Measurements from ENCODE around the gene APBB2. TPM values are rescaled to one million over a fixed set of nuclear protein-coding genes. Genes with fewer than 3 reads are reported as not detected.

APBB2 gene
- total and polyA plus RNA-seq, 4 donors, result 22.7 to 101 (median 64.4) TPM

GRCh38 chr4:41212616-41213203 is 1.6 kb downstream of the APBB2 start:
- intact Hi-C loops (cut with DNase I), result loop anchor here in 1 of 2 donors (5.0 to 10.0 kb wide), 3 partner anchors 35 to 458 kb away; no protein-coding TSS in a partner anchor
- 1 to 4% methylated on average over 12 of the region's 12 CpGs for WGBS, 2 donors
- Histone ChIP-seq H3K4me3 (ENCODE audit: low read length in 2 of 2) (peak overlapping the region; percentile 71 to 92), H3K9me3 (ENCODE audit: control insufficient read depth, low read length) (no peaks in the 10 kb centered on the region), H3K27me3 (ENCODE audit: control insufficient read depth in 1 of 2, insufficient read depth in 2 of 2, low read length in 1 of 2) (no peaks in the 10 kb centered on the region), H3K36me3 (ENCODE audit: control insufficient read depth in 1 of 2, insufficient read depth in 2 of 2, low read length in 1 of 2) (no peaks in the 10 kb centered on the region), H3K4me1 (ENCODE audit: control insufficient read depth in 1 of 2, insufficient read depth in 2 of 2, low read length in 2 of 2) (peaks cover 0 to 3% of the 10 kb centered on the region in 2 donors), H3K27ac (ENCODE audit: low read depth in 1 of 2, low read length in 2 of 2) (no peak overlapping the region)
- no peak for DNase-seq
- no peak for ATAC-seq (ENCODE audit: low FRiP score)

- DNase-seq (no peak), ATAC-seq (ENCODE audit: low FRiP score) (no peak)
- Histone ChIP-seq H3K4me1 (ENCODE audit: control insufficient read depth in 1 of 2, insufficient read depth in 2 of 2, low read length in 2 of 2) (peaks cover 0 to 8% of the 10 kb centered on the region in 2 donors), H3K4me3 (ENCODE audit: low read length in 2 of 2) (peak overlapping the region; percentile 21 to 71), H3K36me3 (ENCODE audit: control insufficient read depth in 1 of 2, insufficient read depth in 2 of 2, low read length in 1 of 2) (no peaks in the 10 kb centered on the region), H3K27me3 (ENCODE audit: control insufficient read depth in 1 of 2, insufficient read depth in 2 of 2, low read length in 1 of 2) (no peaks in the 10 kb centered on the region), H3K9me3 (ENCODE audit: control insufficient read depth, low read length) (no peaks in the 10 kb centered on the region), H3K27ac (ENCODE audit: low read depth in 1 of 2, low read length in 2 of 2) (no peak overlapping the region)
- 34 to 48% methylated on average over 1 of the region's 1 CpG for WGBS, 2 donors
- intact Hi-C loops (cut with DNase I), result loop anchor here in 1 of 2 donors (5.0 to 10.0 kb wide), 3 partner anchors 35 to 457 kb away; no protein-coding TSS in a partner anchor
Observed at GRCh38 chr4:41211951-41212615, 2.3 kb downstream of the APBB2 start.

GRCh38 chr4:41209901-41210300 is 4.4 kb downstream of the APBB2 start:
- no peak overlapping the region for H3K27ac ChIP-seq (ENCODE audit: low read depth in 1 of 2, low read length in 2 of 2)
- no peaks in the 10 kb centered on the region for H3K27me3 ChIP-seq (ENCODE audit: control insufficient read depth in 1 of 2, insufficient read depth in 2 of 2, low read length in 1 of 2)
- no peaks in the 10 kb centered on the region for H3K9me3 ChIP-seq (ENCODE audit: control insufficient read depth, low read length)
- 87 to 90% methylated on average over 9 of the region's 9 CpGs for WGBS, 2 donors
- DNase-seq (no peak), ATAC-seq (ENCODE audit: low FRiP score) (no peak)
- H3K36me3 ChIP-seq (ENCODE audit: control insufficient read depth in 1 of 2, insufficient read depth in 2 of 2, low read length in 1 of 2), result no peaks in the 10 kb centered on the region
- peaks cover 2 to 8% of the 10 kb centered on the region in 2 donors for H3K4me1 ChIP-seq (ENCODE audit: control insufficient read depth in 1 of 2, insufficient read depth in 2 of 2, low read length in 2 of 2)
- intact Hi-C loops (cut with DNase I), result loop anchor here (5.0 to 10.0 kb wide), 4 partner anchors 33 to 455 kb away; no protein-coding TSS in a partner anchor
- no peak overlapping the region for H3K4me3 ChIP-seq (ENCODE audit: low read length in 2 of 2)

- H3K27ac ChIP-seq (ENCODE audit: low read depth in 1 of 2, low read length in 2 of 2), result no peak overlapping the region
- intact Hi-C loops (cut with DNase I), result loop anchor here in 1 of 2 donors (5.0 kb wide), 1 partner anchor 67 kb away; no protein-coding TSS in a partner anchor
- 34 to 37% methylated on average over 5 of the region's 5 CpGs for whole genome bisulfite sequencing, 2 donors
Observed at GRCh38 chr4:41209187-41209586, 5.2 kb downstream of the APBB2 start.

GRCh38 chr4:41207291-41207831 is 7.0 kb downstream of the APBB2 start:
- DNase-seq (no peak), ATAC-seq (ENCODE audit: low FRiP score) (peak; percentile 61)
- no peaks in the 10 kb centered on the region for H3K36me3 ChIP-seq (ENCODE audit: control insufficient read depth in 1 of 2, insufficient read depth in 2 of 2, low read length in 1 of 2)
- H3K27me3 ChIP-seq (ENCODE audit: control insufficient read depth in 1 of 2, insufficient read depth in 2 of 2, low read length in 1 of 2), result no peaks in the 10 kb centered on the region
- H3K27ac ChIP-seq (ENCODE audit: low read depth in 1 of 2, low read length in 2 of 2), result no peak overlapping the region
- intact Hi-C loops (cut with DNase I), result loop anchor here in 1 of 2 donors (5.0 kb wide), 1 partner anchor 65 kb away; no protein-coding TSS in a partner anchor
- peaks cover 2 to 13% of the 10 kb centered on the region in 2 donors for H3K4me1 ChIP-seq (ENCODE audit: control insufficient read depth in 1 of 2, insufficient read depth in 2 of 2, low read length in 2 of 2)
- no peaks in the 10 kb centered on the region for H3K9me3 ChIP-seq (ENCODE audit: control insufficient read depth, low read length)
- H3K4me3 ChIP-seq (ENCODE audit: low read length in 2 of 2), result no peak overlapping the region

More at GRCh38 chr4:41209187-41209586, 5.2 kb downstream of the APBB2 start:
- Histone ChIP-seq H3K4me3 (ENCODE audit: low read length in 2 of 2) (no peak overlapping the region), H3K27me3 (ENCODE audit: control insufficient read depth in 1 of 2, insufficient read depth in 2 of 2, low read length in 1 of 2) (no peaks in the 10 kb centered on the region), H3K4me1 (ENCODE audit: control insufficient read depth in 1 of 2, insufficient read depth in 2 of 2, low read length in 2 of 2) (peaks cover 2 to 8% of the 10 kb centered on the region in 2 donors), H3K9me3 (ENCODE audit: control insufficient read depth, low read length) (no peaks in the 10 kb centered on the region), H3K36me3 (ENCODE audit: control insufficient read depth in 1 of 2, insufficient read depth in 2 of 2, low read length in 1 of 2) (no peaks in the 10 kb centered on the region)
- peak in 1 of 2 donors; percentile 53 for DNase-seq
- no peak for ATAC-seq (ENCODE audit: low FRiP score)

GRCh38 chr4:41205854-41206460 is 8.4 kb downstream of the APBB2 start:
- no peaks in the 10 kb centered on the region for H3K9me3 ChIP-seq (ENCODE audit: control insufficient read depth, low read length)
- WGBS, 2 donors, result 59 to 73% methylated on average over 2 of the region's 2 CpGs
- no peak for DNase-seq
- ATAC-seq (ENCODE audit: low FRiP score), result no peak
- no peak overlapping the region for H3K4me3 ChIP-seq (ENCODE audit: low read length in 2 of 2)
- H3K4me1 ChIP-seq (ENCODE audit: control insufficient read depth in 1 of 2, insufficient read depth in 2 of 2, low read length in 2 of 2), result peaks cover 6 to 19% of the 10 kb centered on the region in 2 donors
- no peaks in the 10 kb centered on the region for H3K27me3 ChIP-seq (ENCODE audit: control insufficient read depth in 1 of 2, insufficient read depth in 2 of 2, low read length in 1 of 2)
- H3K27ac ChIP-seq (ENCODE audit: low read depth in 1 of 2, low read length in 2 of 2), result no peak overlapping the region
- intact Hi-C loops (cut with DNase I), result loop anchor here in 1 of 2 donors (5.0 kb wide), 1 partner anchor 64 kb away; no protein-coding TSS in a partner anchor
- no peaks in the 10 kb centered on the region for H3K36me3 ChIP-seq (ENCODE audit: control insufficient read depth in 1 of 2, insufficient read depth in 2 of 2, low read length in 1 of 2)

- Histone ChIP-seq H3K4me1 (ENCODE audit: control insufficient read depth in 1 of 2, insufficient read depth in 2 of 2, low read length in 2 of 2) (peaks cover 6 to 19% of the 10 kb centered on the region in 2 donors), H3K27me3 (ENCODE audit: control insufficient read depth in 1 of 2, insufficient read depth in 2 of 2, low read length in 1 of 2) (no peaks in the 10 kb centered on the region), H3K36me3 (ENCODE audit: control insufficient read depth in 1 of 2, insufficient read depth in 2 of 2, low read length in 1 of 2) (no peaks in the 10 kb centered on the region), H3K9me3 (ENCODE audit: control insufficient read depth, low read length) (no peaks in the 10 kb centered on the region), H3K27ac (ENCODE audit: low read depth in 1 of 2, low read length in 2 of 2) (peak overlapping the region in 1 of 2 donors; percentile 48), H3K4me3 (ENCODE audit: low read length in 2 of 2) (no peak overlapping the region)
- ATAC-seq (ENCODE audit: low FRiP score) (no peak), DNase-seq (no peak)
- intact Hi-C loops (cut with DNase I), result loop anchor here in 1 of 2 donors (5.0 kb wide), 1 partner anchor 63 kb away; no protein-coding TSS in a partner anchor
- WGBS, 2 donors, result 3 to 12% methylated on average over 3 of the region's 3 CpGs
Observed at GRCh38 chr4:41205130-41205529, 9.2 kb downstream of the APBB2 start.

GRCh38 chr4:41204400-41204978 is 9.9 kb downstream of the APBB2 start:
- Histone ChIP-seq H3K27ac (ENCODE audit: low read depth in 1 of 2, low read length in 2 of 2) (peak overlapping the region in 1 of 2 donors; percentile 56), H3K9me3 (ENCODE audit: control insufficient read depth, low read length) (no peaks in the 10 kb centered on the region), H3K36me3 (ENCODE audit: control insufficient read depth in 1 of 2, insufficient read depth in 2 of 2, low read length in 1 of 2) (no peaks in the 10 kb centered on the region), H3K4me3 (ENCODE audit: low read length in 2 of 2) (no peak overlapping the region), H3K27me3 (ENCODE audit: control insufficient read depth in 1 of 2, insufficient read depth in 2 of 2, low read length in 1 of 2) (no peaks in the 10 kb centered on the region), H3K4me1 (ENCODE audit: control insufficient read depth in 1 of 2, insufficient read depth in 2 of 2, low read length in 2 of 2) (peaks cover 6 to 19% of the 10 kb centered on the region in 2 donors)
- WGBS, 2 donors, result 44 to 56% methylated on average over 8 of the region's 8 CpGs
- no peak for DNase-seq
- intact Hi-C loops (cut with DNase I), result no loop called here
- ATAC-seq (ENCODE audit: low FRiP score), result peak; percentile 57
